Cardiac fibroblast (primary cell): ENCODE measurements around the gene TIMM22.
"Not testable (repeated sequence)": the region's sequence is repeated elsewhere in the genome, so short reads cannot be mapped to it uniquely, and the experiment has no call there.

ENCODE experiments used
- DNase-seq, 2 donors: peaks; one replicate each; pipeline versions ENCODE4 v3.0.0 to v3.0.0-alpha.2; 2010; ENCODE audit warnings: low read depth in 2 of 2
- H3K4me3 ChIP-seq, 2 donors: replicated peaks in 1 of 2; 1 replicate in 1 of 2; 2 replicates in 1 of 2; pipeline ENCODE4 v1.5.1; 2011; ENCODE audit warnings: low read depth in 2 of 2, low read length in 2 of 2, mild to moderate bottlenecking in 2 of 2, moderate library complexity in 1 of 2
- CTCF ChIP-seq: IDR thresholded peaks from one replicate; pipeline ENCODE4 v1.5.1; 2011; ENCODE audit warnings: low read depth, mild to moderate bottlenecking, low read length, inconsistent platforms

Gene TIMM22

GRCh38 chr17:1047177-1047878, 50.4 kb downstream of the TIMM22 start:
- peak in 1 of 2 donors; percentile 20 for DNase-seq
- no peak overlapping the region for H3K4me3 ChIP-seq
- TF ChIP-seq CTCF = no peak

- TF ChIP-seq CTCF = no peak
- no peak overlapping the region for H3K4me3 ChIP-seq
- no peak for DNase-seq
Observed at GRCh38 chr17:1047879-1048470, 51.0 kb downstream of the TIMM22 start.

GRCh38 chr17:1048516-1049115, 51.7 kb downstream of the TIMM22 start:
- not testable (repeated sequence) for H3K4me3 ChIP-seq, DNase-seq

GRCh38 chr17:1049446-1050225, 52.7 kb downstream of the TIMM22 start:
- no peak for DNase-seq
- TF ChIP-seq CTCF = no peak
- no peak overlapping the region for H3K4me3 ChIP-seq

GRCh38 chr17:1050246-1050995, 53.5 kb downstream of the TIMM22 start:
- no peak for DNase-seq
- TF ChIP-seq CTCF = no peak
- no peak overlapping the region for H3K4me3 ChIP-seq

GRCh38 chr17:1050996-1051925, 54.3 kb downstream of the TIMM22 start:
- no peak overlapping the region for H3K4me3 ChIP-seq
- no peak for TF ChIP-seq CTCF
- no peak for DNase-seq
